LNCaP clone FGC (cell line): ENCODE measurements around the gene CCDC106.

Experiments
- DNase-seq: peaks from one replicate; pipeline ENCODE4 v3.0.0-alpha.2; 2011; ENCODE audit warnings: low read depth
- H3K4me3 ChIP-seq: 2 replicates; pipeline ENCODE4 v1.5.1; 2011; ENCODE audit warnings: mild to moderate bottlenecking, low read depth, low read length, control low read depth
- CTCF ChIP-seq: IDR thresholded peaks from 2 replicates; pipeline ENCODE4 v1.5.1; 2012; ENCODE audit warnings: mild to moderate bottlenecking; ENCODE audit not compliant: control insufficient read depth, insufficient read depth; ENCODE audit errors: extremely low read depth

Gene CCDC106

GRCh38 chr19:55656552-55656951 lies 8.5 kb downstream of the CCDC106 start:
- no peak for TF ChIP-seq CTCF
- H3K4me3 ChIP-seq: peak overlapping the region; percentile 90
- DNase-seq: no peak

- peak; percentile 53 for DNase-seq
- TF ChIP-seq CTCF: no peak
- H3K4me3 ChIP-seq: peak overlapping the region; percentile 90
These were observed 9.2 kb downstream of the CCDC106 start for GRCh38 chr19:55656988-55657747.

- no peak for TF ChIP-seq CTCF
- no peak for DNase-seq
- no peak overlapping the region for H3K4me3 ChIP-seq
These were observed 10.9 kb downstream of the CCDC106 start for GRCh38 chr19:55658846-55659459.

GRCh38 chr19:55659822-55660221 lies 11.8 kb downstream of the CCDC106 start:
- TF ChIP-seq CTCF: no peak
- no peak for DNase-seq
- H3K4me3 ChIP-seq: no peak overlapping the region

GRCh38 chr19:55660404-55660803 lies 12.4 kb downstream of the CCDC106 start:
- DNase-seq: no peak
- no peak overlapping the region for H3K4me3 ChIP-seq
- no peak for TF ChIP-seq CTCF

GRCh38 chr19:55660991-55661390 lies 13.0 kb downstream of the CCDC106 start:
- no peak for TF ChIP-seq CTCF
- no peak overlapping the region for H3K4me3 ChIP-seq
- no peak for DNase-seq
